Measurements from ENCODE around the gene OR6J1.

DNA sequence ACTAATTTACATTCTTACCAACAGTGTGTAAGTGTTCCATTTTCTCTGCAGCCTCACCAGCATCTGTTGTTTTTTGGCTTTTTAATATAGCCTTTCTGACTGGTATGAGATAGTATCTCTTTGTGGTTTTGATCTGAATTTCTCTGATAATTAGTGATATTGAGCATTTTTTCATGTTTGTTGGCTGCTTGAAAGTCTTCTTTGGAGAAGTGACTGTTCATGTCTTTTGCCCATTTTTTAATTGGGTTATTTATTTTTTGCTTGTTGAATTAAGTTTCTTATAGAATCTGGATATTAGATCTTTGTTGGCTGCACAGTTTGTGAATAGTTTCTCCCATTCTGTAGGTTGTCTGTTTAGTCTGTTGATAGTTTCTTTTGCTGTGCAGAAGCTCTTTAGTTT lies 48.0 kb upstream of the OR6J1 start:
- TF ChIP-seq, protein P1, sequence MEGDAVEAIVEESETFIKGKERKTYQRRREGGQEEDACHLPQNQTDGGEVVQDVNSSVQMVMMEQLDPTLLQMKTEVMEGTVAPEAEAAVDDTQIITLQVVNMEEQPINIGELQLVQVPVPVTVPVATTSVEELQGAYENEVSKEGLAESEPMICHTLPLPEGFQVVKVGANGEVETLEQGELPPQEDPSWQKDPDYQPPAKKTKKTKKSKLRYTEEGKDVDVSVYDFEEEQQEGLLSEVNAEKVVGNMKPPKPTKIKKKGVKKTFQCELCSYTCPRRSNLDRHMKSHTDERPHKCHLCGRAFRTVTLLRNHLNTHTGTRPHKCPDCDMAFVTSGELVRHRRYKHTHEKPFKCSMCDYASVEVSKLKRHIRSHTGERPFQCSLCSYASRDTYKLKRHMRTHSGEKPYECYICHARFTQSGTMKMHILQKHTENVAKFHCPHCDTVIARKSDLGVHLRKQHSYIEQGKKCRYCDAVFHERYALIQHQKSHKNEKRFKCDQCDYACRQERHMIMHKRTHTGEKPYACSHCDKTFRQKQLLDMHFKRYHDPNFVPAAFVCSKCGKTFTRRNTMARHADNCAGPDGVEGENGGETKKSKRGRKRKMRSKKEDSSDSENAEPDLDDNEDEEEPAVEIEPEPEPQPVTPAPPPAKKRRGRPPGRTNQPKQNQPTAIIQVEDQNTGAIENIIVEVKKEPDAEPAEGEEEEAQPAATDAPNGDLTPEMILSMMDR (IDR thresholded peaks at IDR 0.05) = no peak
- TF ChIP-seq POLR2A (IDR thresholded peaks at IDR 0.05) = no peak

Measured in vagina (tissue), 2 donors.